Right lobe of liver (tissue), 6 donors: ENCODE measurements around the gene FGGY. TPM values are rescaled to one million over a fixed set of nuclear protein-coding genes. Genes with fewer than 3 reads are reported as not detected.

ENCODE experiments used
- ATAC-seq, 4 donors: fragments of 200-7000 bp; cut with Tn5 transposase; one replicate each; pipeline ENCODE4 v1.9.1; 2020; ENCODE audit warnings: mild to moderate bottlenecking in 4 of 4, moderate library complexity in 4 of 4
- DNase-seq, 3 donors: peaks; one replicate each; pipeline ENCODE4 v3.0.0-alpha.2; 2020
- H3K27ac ChIP-seq, 3 donors: fragments of 200-600 bp; one replicate each; pipeline ENCODE4 v1.8.0; 2022
- H3K27me3 ChIP-seq, 2 donors: fragments of 200-600 bp; one replicate each; pipeline ENCODE4 v1.8.0; 2022
- H3K36me3 ChIP-seq, 4 donors: fragments of 200-600 bp; sonication (generic) in 1 of 4; one replicate each; pipeline versions ENCODE4 v1.5.1 to v1.8.0; 2017 to 2022; ENCODE audit warnings: control low read depth in 1 of 4
- H3K4me1 ChIP-seq, 4 donors: fragments of 200-600 bp; sonication (generic) in 1 of 4; one replicate each; pipeline versions ENCODE4 v1.5.1 to v1.8.0; 2017 to 2022; ENCODE audit warnings: control low read depth in 1 of 4
- H3K4me3 ChIP-seq, 3 donors: fragments of 200-600 bp; one replicate each; pipeline ENCODE4 v1.8.0; 2022
- H3K9me3 ChIP-seq, 4 donors: fragments of 200-600 bp; sonication (generic) in 1 of 4; one replicate each; pipeline versions ENCODE4 v1.5.1 to v1.8.0; 2017 to 2022; ENCODE audit warnings: control low read depth in 1 of 4
- CTCF ChIP-seq, 4 donors: fragments of 200-600 bp in 3 of 4; fragments of 450-650 bp in 1 of 4; IDR thresholded peaks; one replicate each; pipeline versions ENCODE4 v1.5.1 to v1.8.0; 2016 to 2022; ENCODE audit warnings: antibody characterized with exemption in 4 of 4, mild to moderate bottlenecking in 2 of 4
- POLR2A ChIP-seq: fragments of 450-650 bp; IDR thresholded peaks from one replicate; pipeline ENCODE4 v1.6.1; 2017; ENCODE audit warnings: antibody characterized with exemption, mild to moderate bottlenecking
- WGBS: methylation state at CpG from one replicate; pipeline ENCODE4 v1.1.6; 2018; ENCODE audit warnings: low coverage, low lambda C conversion rate; ENCODE audit not compliant: insufficient coverage; ENCODE audit errors: missing lambda C conversion rate; 5-methylcytosine and 5-hydroxymethylcytosine counted together
- intact Hi-C, 2 donors: fragments of 100-400 bp; cut with DNase I; formaldehyde crosslinking; loops; one replicate each; pipeline versions ENCODE4 v1.11.2 to v1.14.1; 2022
- total RNA-seq, 6 experiments: library from RNA; depleted of rRNA in 2 of 6; stranded (reverse); fragments of >200 nt in 2 of 6; fragmentation: NEBNext Ultra II Directional in 3 of 6; extraction: Animal tissue kit (Norgen Biotek cat#: 25700) in 3 of 6; gene quantifications; one replicate each; pipeline versions ENCODE4 v1.1.0 to v1.2.4, GENCODE V29; 2016 to 2023
- donor health status: DM: no; HTN: yes; CAD: no.
- donor health status: DM: no; HTN: no; CAD: no.
- donor health status: DM: no; HTN: no; CAD: no.
- donor health status: DM: no; HTN: yes; CAD: no.
- donor health status: DM: no; HTN: yes; CAD: no.

The FGGY gene
- total RNA-seq, 6 experiments from 2014 or later: 45.5 to 84.2 (median 58.7) TPM

GRCh38 chr1:59282951-59283350 is 13.9 kb upstream of the FGGY start:
- 64% methylated on average over 1 of the region's 1 CpG for WGBS
- intact Hi-C loops: no loop called here
- no peak overlapping the region for H3K4me3 ChIP-seq

GRCh38 chr1:59285691-59286090 is 11.2 kb upstream of the FGGY start:
- Histone ChIP-seq H3K4me1 (peaks cover 0 to 8% (median 0%) of the 10 kb centered on the region in 4 donors), H3K36me3 (no peaks in the 10 kb centered on the region), H3K27ac (no peak overlapping the region), H3K27me3 (no peaks in the 10 kb centered on the region), H3K4me3 (no peak overlapping the region), H3K9me3 (no peaks in the 10 kb centered on the region)
- TF ChIP-seq POLR2A (no peak), CTCF (IDR thresholded peaks at IDR 0.05) (no peak)
- WGBS: 90% methylated on average over 4 of the region's 4 CpGs
- no peak for ATAC-seq
- intact Hi-C loops: loop anchor here in 1 of 2 donors (5.0 kb wide), 1 partner anchor 63 kb away; no protein-coding TSS in a partner anchor
- DNase-seq: no peak

More at GRCh38 chr1:59282951-59283350, 13.9 kb upstream of the FGGY start:
- DNase-seq (no peak), ATAC-seq (peak in 1 of 4 donors; percentile 28)
- Histone ChIP-seq H3K27ac (no peak overlapping the region), H3K4me1 (no peaks in the 10 kb centered on the region), H3K36me3 (no peaks in the 10 kb centered on the region), H3K27me3 (no peaks in the 10 kb centered on the region), H3K9me3 (no peaks in the 10 kb centered on the region)
- TF ChIP-seq CTCF (IDR thresholded peaks at IDR 0.05) (no peak), POLR2A (no peak)

- DNase-seq (no peak), ATAC-seq (no peak)
- Histone ChIP-seq H3K4me3 (no peak overlapping the region), H3K36me3 (no peaks in the 10 kb centered on the region), H3K9me3 (no peaks in the 10 kb centered on the region), H3K27ac (no peak overlapping the region), H3K4me1 (peaks cover 0 to 19% (median 5%) of the 10 kb centered on the region in 4 donors), H3K27me3 (no peaks in the 10 kb centered on the region)
- TF ChIP-seq POLR2A: no peak
- intact Hi-C loops: loop anchor here in 1 of 2 donors (5.0 kb wide), 1 partner anchor 66 kb away; no protein-coding TSS in a partner anchor
- 80% methylated on average over 3 of the region's 3 CpGs for WGBS
Observed at GRCh38 chr1:59288046-59288445, 8.8 kb upstream of the FGGY start.

- no peak for ATAC-seq
- peaks cover 0 to 23% (median 6%) of the 10 kb centered on the region in 4 donors for H3K4me1 ChIP-seq
- TF ChIP-seq CTCF (IDR thresholded peaks at IDR 0.05): no peak
- no peak for TF ChIP-seq POLR2A
- H3K27me3 ChIP-seq: no peaks in the 10 kb centered on the region
- 93% methylated on average over 2 of the region's 2 CpGs for WGBS
- no peaks in the 10 kb centered on the region for H3K9me3 ChIP-seq
- DNase-seq: no peak
- no peaks in the 10 kb centered on the region for H3K36me3 ChIP-seq
- intact Hi-C loops: loop anchor here in 1 of 2 donors (5.0 kb wide), 1 partner anchor 67 kb away; no protein-coding TSS in a partner anchor
- H3K4me3 ChIP-seq: no peak overlapping the region
- H3K27ac ChIP-seq: no peak overlapping the region
Observed at GRCh38 chr1:59289570-59289969, 7.3 kb upstream of the FGGY start.

- TF ChIP-seq POLR2A (no peak), CTCF (IDR thresholded peaks at IDR 0.05) (peak; percentile 49 to 71 (median 57))
- no peak overlapping the region for H3K4me3 ChIP-seq
- H3K4me1 ChIP-seq: peaks cover 0 to 25% (median 7%) of the 10 kb centered on the region in 4 donors
- intact Hi-C loops: no loop called here
- H3K36me3 ChIP-seq: no peaks in the 10 kb centered on the region
- no peak overlapping the region for H3K27ac ChIP-seq
- H3K9me3 ChIP-seq: no peaks in the 10 kb centered on the region
- ATAC-seq: peak; percentile 69 to 81 (median 77)
- no peaks in the 10 kb centered on the region for H3K27me3 ChIP-seq
- WGBS: 47% methylated on average over 9 of the region's 9 CpGs
- peak; percentile 60 to 73 (median 67) for DNase-seq
Observed at GRCh38 chr1:59290193-59290949, 6.5 kb upstream of the FGGY start.
